SK-N-SH (cell line): ENCODE results near the gene PTCRA. TPM values are rescaled to one million over a fixed set of nuclear protein-coding genes. Genes with fewer than 3 reads are reported as not detected.

Experiments used
- CTCF ChIA-PET: fragments of 300-600, 350-600 bp; formaldehyde crosslinking; extraction: SDS; loops from one replicate; lab custom pipeline; 2021; lab: Yijun Ruan, JAX
- POLR2A ChIA-PET: fragments of 350-600 bp; sonication (Branson Sonifier 250); formaldehyde crosslinking; extraction: SDS; loops from one replicate; lab custom pipeline; 2020; ENCODE audit warnings: antibody characterized with exemption, inconsistent platforms; lab: Yijun Ruan, JAX
- DNase-seq: peaks from one replicate; pipeline ENCODE4 v3.0.0; 2012
- H2AFZ ChIP-seq: fragments of 200-600 bp; sonication (generic); 2 replicates; pipeline ENCODE4 v1.8.1; 2016; ENCODE audit warnings: antibody characterized with exemption, mild to moderate bottlenecking, low read depth
- H3F3A ChIP-seq: fragments of 200-600 bp; sonication (generic); replicated peaks from 2 replicates; pipeline ENCODE3; 2016; ENCODE audit warnings: antibody characterized with exemption, mild to moderate bottlenecking; ENCODE audit not compliant: insufficient read depth
- H3K27ac ChIP-seq, 2 experiments: fragments of 200-500 bp in 1 of 2; fragments of 200-600 bp in 1 of 2; sonication (Bioruptor generic) in 1 of 2; sonication (generic), shearing (Covaris generic) in 1 of 2; 2 replicates each; pipeline versions ENCODE4 v1.5.1 to v1.6.1; 2014 to 2016; ENCODE audit warnings: low read depth in 2 of 2, inconsistent platforms in 1 of 2, low read length in 1 of 2, mild to moderate bottlenecking in 1 of 2, mixed read lengths in 1 of 2
- H3K27me3 ChIP-seq: fragments of 200-600 bp; sonication (generic), shearing (Covaris generic); 2 replicates; pipeline ENCODE4 v1.6.1; 2016; ENCODE audit warnings: mixed run types; ENCODE audit not compliant: insufficient read depth
- H3K36me3 ChIP-seq, 2 experiments: fragments of 200-500 bp in 1 of 2; fragments of 200-600 bp in 1 of 2; sonication (Bioruptor generic) in 1 of 2; sonication (generic) in 1 of 2; replicated peaks in 1 of 2; 2 replicates each; pipeline versions ENCODE3 to v1.5.1; 2014 to 2016; ENCODE audit warnings: low read length in 1 of 2, mild to moderate bottlenecking in 1 of 2; ENCODE audit not compliant: insufficient read depth in 2 of 2, control insufficient read depth in 1 of 2
- H3K4me1 ChIP-seq, 2 experiments: fragments of 200-500 bp in 1 of 2; fragments of 200-600 bp in 1 of 2; sonication (Bioruptor generic) in 1 of 2; sonication (generic), shearing (Covaris generic) in 1 of 2; 2 replicates each; pipeline versions ENCODE4 v1.5.1 to v1.6.1; 2014 to 2016; ENCODE audit warnings: low read depth in 1 of 2, low read length in 1 of 2, mixed run types in 1 of 2; ENCODE audit not compliant: insufficient read depth in 2 of 2, control insufficient read depth in 1 of 2
- H3K4me2 ChIP-seq: fragments of 200-600 bp; sonication (generic), shearing (Covaris generic); 2 replicates; pipeline ENCODE4 v1.6.1; 2017; ENCODE audit warnings: mixed run types
- H3K4me3 ChIP-seq, 2 experiments: fragments of 200-500 bp in 1 of 2; fragments of 200-600 bp in 1 of 2; sonication (Bioruptor generic) in 1 of 2; sonication (generic), shearing (Covaris generic) in 1 of 2; 2 replicates each; pipeline versions ENCODE4 v1.5.1 to v1.8.1; 2014 to 2016; ENCODE audit warnings: low read depth in 2 of 2, inconsistent platforms in 1 of 2, low read length in 1 of 2, mild to moderate bottlenecking in 1 of 2, mixed read lengths in 1 of 2, moderate library complexity in 1 of 2
- H3K79me2 ChIP-seq: fragments of 200-600 bp; sonication (generic); 2 replicates; pipeline ENCODE4 v1.8.1; 2017; ENCODE audit warnings: mild to moderate bottlenecking; ENCODE audit not compliant: insufficient read depth
- H3K9ac ChIP-seq: fragments of 200-600 bp; sonication (generic); 2 replicates; pipeline ENCODE4 v1.6.1; 2017; ENCODE audit warnings: mixed run types
- H3K9me2 ChIP-seq: fragments of 200-600 bp; sonication (generic); 2 replicates; pipeline ENCODE4 v1.6.1; 2017; ENCODE audit warnings: mixed run types
- H3K9me3 ChIP-seq: fragments of 200-600 bp; sonication (generic); 2 replicates; pipeline ENCODE4 v1.6.1; 2017; ENCODE audit warnings: mixed run types, mild to moderate bottlenecking, moderate library complexity
- H4K20me1 ChIP-seq: fragments of 200-600 bp; sonication (generic); 2 replicates; pipeline ENCODE4 v1.6.1; 2017; ENCODE audit warnings: mild to moderate bottlenecking, mixed run types; ENCODE audit not compliant: insufficient read depth
- CTCF ChIP-seq: fragments of 200-600 bp; sonication (generic); IDR thresholded peaks from 2 replicates; pipeline ENCODE4 v1.6.1; 2017; ENCODE audit warnings: antibody characterized with exemption, mild to moderate bottlenecking, moderate library complexity
- ELF1 ChIP-seq: IDR thresholded peaks from 2 replicates; pipeline ENCODE4 v1.4.0; 2012
- EP300 ChIP-seq, 2 experiments: IDR thresholded peaks; 2 replicates each; pipeline versions ENCODE4 v1.4.0 to v1.6.1; 2012; ENCODE audit warnings: borderline replicate concordance in 1 of 2, low read depth in 1 of 2, low read length in 1 of 2
- EZH2phosphoT487 ChIP-seq: fragments of 200-600 bp; sonication (generic); IDR thresholded peaks from 2 replicates; pipeline ENCODE4 v1.6.1; 2017; ENCODE audit warnings: low read depth, mixed run types, mild to moderate bottlenecking, antibody characterized with exemption, moderate library complexity, borderline replicate concordance
- FOXJ3 ChIP-seq: sonication (generic); formaldehyde crosslinking; IDR thresholded peaks from 2 replicates; pipeline ENCODE4 v1.5.1; 2020; ENCODE audit warnings: mild to moderate bottlenecking, missing genetic modification reagents
- GABPA ChIP-seq: IDR thresholded peaks from 2 replicates; pipeline ENCODE4 v1.4.0; 2012; ENCODE audit warnings: low read depth, mild to moderate bottlenecking
- JUND ChIP-seq: IDR thresholded peaks from 2 replicates; pipeline ENCODE4 v1.4.0; 2012
- MAX ChIP-seq: IDR thresholded peaks from 2 replicates; pipeline ENCODE4 v1.4.0; 2012; ENCODE audit warnings: low read depth
- MEF2A ChIP-seq: IDR thresholded peaks from 2 replicates; pipeline ENCODE4 v1.4.0; 2012; ENCODE audit warnings: low read depth, borderline replicate concordance
- NFIC ChIP-seq: IDR thresholded peaks from 2 replicates; pipeline ENCODE4 v1.4.0; 2012; ENCODE audit warnings: borderline replicate concordance
- NRF1 ChIP-seq: IDR thresholded peaks from 2 replicates; pipeline ENCODE4 v1.6.1; 2012; ENCODE audit warnings: low read depth, mild to moderate bottlenecking, low read length
- RAD21 ChIP-seq: IDR thresholded peaks from 2 replicates; pipeline ENCODE4 v1.6.1; 2012; ENCODE audit warnings: mild to moderate bottlenecking, low read length
- RCOR1 ChIP-seq: fragments of 150-350 bp; IDR thresholded peaks from 2 replicates; pipeline ENCODE4 v1.6.1; 2017; ENCODE audit warnings: antibody characterized with exemption, low read length
- RFX5 ChIP-seq: IDR thresholded peaks from 2 replicates; pipeline ENCODE4 v1.6.1; 2012; ENCODE audit warnings: mild to moderate bottlenecking, improper control_type of control experiment, low read length
- RXRA ChIP-seq: IDR thresholded peaks from 2 replicates; pipeline ENCODE4 v1.4.0; 2012; ENCODE audit warnings: low read depth, mild to moderate bottlenecking, borderline replicate concordance
- SIN3A ChIP-seq: IDR thresholded peaks from 2 replicates; pipeline ENCODE4 v1.6.1; 2012; ENCODE audit warnings: low read depth, mild to moderate bottlenecking, low read length, moderate library complexity, borderline replicate concordance
- SMC3 ChIP-seq: IDR thresholded peaks from 2 replicates; pipeline ENCODE4 v1.6.1; 2012; ENCODE audit warnings: low read depth, low read length, improper control_type of control experiment
- TCF12 ChIP-seq: IDR thresholded peaks from 2 replicates; pipeline ENCODE4 v1.4.0; 2012
- TEAD4 ChIP-seq: IDR thresholded peaks from 2 replicates; pipeline ENCODE4 v1.4.0; 2012; ENCODE audit warnings: mild to moderate bottlenecking, borderline replicate concordance; ENCODE audit not compliant: insufficient read depth
- USF2 ChIP-seq: fragments of 150-350 bp; IDR thresholded peaks from 2 replicates; pipeline ENCODE4 v1.6.1; 2017; ENCODE audit warnings: antibody characterized with exemption, low read length, low read depth, borderline replicate concordance
- YY1 ChIP-seq: IDR thresholded peaks from 2 replicates; pipeline ENCODE4 v1.4.0; 2012; ENCODE audit warnings: low read depth, mild to moderate bottlenecking
- WGBS: methylation state at CpG from one replicate; pipeline ENCODE4 v1.1.6; 2017; ENCODE audit warnings: low lambda C conversion rate; 5-methylcytosine and 5-hydroxymethylcytosine counted together
- polyA plus RNA-seq, 3 experiments: library from polyadenylated mRNA; depleted of rRNA; stranded (reverse); fragments of >200 nt; gene quantifications; 2 replicates each; pipeline ENCODE4 v1.2.3, GENCODE V29; 2012
- TF ChIP-seq, protein P1 (sequence below): fragments of 150-350 bp; IDR thresholded peaks from 2 replicates; pipeline ENCODE4 v1.6.1; 2016; ENCODE audit warnings: mild to moderate bottlenecking, low read depth, low read length
- TF ChIP-seq, protein P2 (sequence below): IDR thresholded peaks from 2 replicates; pipeline ENCODE4 v1.6.1; 2012; ENCODE audit warnings: mild to moderate bottlenecking, low read depth, low read length, moderate library complexity
- TF ChIP-seq, protein P3 (sequence below): IDR thresholded peaks from 2 replicates; pipeline ENCODE4; 2012

PTCRA gene
- polyA plus RNA-seq, 1 of the 3 experiments (the other 2 are of a cell fraction), result not detected

GRCh38 chr6:42928986-42929820, 13.3 kb downstream of the PTCRA start, which contains the start of gene CNPY3:
CNPY3 (plus strand) TSS chr6:42929480; CDS start chr6:42929571, 91 bp downstream.
- H2AFZ ChIP-seq, result peak within 1 kb of the TSS; percentile 96
- no peaks in the 10 kb centered on the region for H3K9me3 ChIP-seq
- peak within 1 kb of the TSS; percentile 92 to 93 for H3K27ac ChIP-seq
- no peaks in the 10 kb centered on the region; the same call in 1 of the 2 replicates for H4K20me1 ChIP-seq
- H3K9me2 ChIP-seq, result no peaks in the 10 kb centered on the region
- H3F3A ChIP-seq, result peaks cover 35% of the 10 kb centered on the region
- H3K36me3 ChIP-seq, result peaks cover 5 to 16% of the 10 kb centered on the region in 2 experiments
- H3K79me2 ChIP-seq, result peaks cover 42% of the 10 kb centered on the region
- H3K27me3 ChIP-seq, result no peaks in the 10 kb centered on the region
- POLR2A ChIA-PET, result interaction anchor here (0.6 to 2.8 kb wide), 19 partner anchors 9 to 1306 kb away, joined by 3 to 16 read pairs (median 5); partner anchors contain the start of genes CUL7, KLHDC3, MEA1 and PEX6
- peak; percentile 92 for DNase-seq
- WGBS, result 1% methylated on average over 16 of the region's 63 CpGs
- CTCF ChIA-PET, result interaction anchor here (0.6 to 2.1 kb wide), 9 partner anchors 9 to 218 kb away, joined by 3 to 11 read pairs (median 4); partner anchors contain the start of gene PEX6
- peak within 1 kb of the TSS; percentile 86 for H3K4me2 ChIP-seq
- H3K4me3 ChIP-seq, result peak within 1 kb of the TSS; percentile 71 to 78
- H3K4me1 ChIP-seq, result peaks cover 0 to 15% of the 10 kb centered on the region in 2 experiments; a peak in 1 of 4 replicates
- peak within 1 kb of the TSS; percentile 78 for H3K9ac ChIP-seq
- TF ChIP-seq SIN3A (no peak; the same call in 1 of the 2 replicates), EZH2phosphoT487 (no peak), RXRA (no peak), SMC3 (no peak), ELF1 (peak; percentile 92), GABPA (peak; percentile 64), EP300 (IDR thresholded peaks at IDR 0.05; ENCODE audit: borderline replicate concordance in 1 of 2, low read depth in 1 of 2, low read length in 1 of 2) (no peak), RCOR1 (no peak), RFX5 (peak; percentile 86), RAD21 (no peak), FOXJ3 (CRISPR knock-in tag) (no peak), MEF2A (no peak), JUND (no peak), NFIC (0 out of 2 replicates have a peak, but pooled peaks have one; percentile 3), TCF12 (0 out of 2 replicates have a peak, but pooled peaks have one; percentile 31), USF2 (peak; percentile 40; the same call in 1 of the 2 replicates), CTCF (no peak), MAX (peak; percentile 99), NRF1 (peak; percentile 69), TEAD4 (no peak), YY1 (no peak)
- TF ChIP-seq, protein P1, sequence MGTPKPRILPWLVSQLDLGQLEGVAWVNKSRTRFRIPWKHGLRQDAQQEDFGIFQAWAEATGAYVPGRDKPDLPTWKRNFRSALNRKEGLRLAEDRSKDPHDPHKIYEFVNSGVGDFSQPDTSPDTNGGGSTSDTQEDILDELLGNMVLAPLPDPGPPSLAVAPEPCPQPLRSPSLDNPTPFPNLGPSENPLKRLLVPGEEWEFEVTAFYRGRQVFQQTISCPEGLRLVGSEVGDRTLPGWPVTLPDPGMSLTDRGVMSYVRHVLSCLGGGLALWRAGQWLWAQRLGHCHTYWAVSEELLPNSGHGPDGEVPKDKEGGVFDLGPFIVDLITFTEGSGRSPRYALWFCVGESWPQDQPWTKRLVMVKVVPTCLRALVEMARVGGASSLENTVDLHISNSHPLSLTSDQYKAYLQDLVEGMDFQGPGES, result peak; percentile 91
- TF ChIP-seq, protein P2, sequence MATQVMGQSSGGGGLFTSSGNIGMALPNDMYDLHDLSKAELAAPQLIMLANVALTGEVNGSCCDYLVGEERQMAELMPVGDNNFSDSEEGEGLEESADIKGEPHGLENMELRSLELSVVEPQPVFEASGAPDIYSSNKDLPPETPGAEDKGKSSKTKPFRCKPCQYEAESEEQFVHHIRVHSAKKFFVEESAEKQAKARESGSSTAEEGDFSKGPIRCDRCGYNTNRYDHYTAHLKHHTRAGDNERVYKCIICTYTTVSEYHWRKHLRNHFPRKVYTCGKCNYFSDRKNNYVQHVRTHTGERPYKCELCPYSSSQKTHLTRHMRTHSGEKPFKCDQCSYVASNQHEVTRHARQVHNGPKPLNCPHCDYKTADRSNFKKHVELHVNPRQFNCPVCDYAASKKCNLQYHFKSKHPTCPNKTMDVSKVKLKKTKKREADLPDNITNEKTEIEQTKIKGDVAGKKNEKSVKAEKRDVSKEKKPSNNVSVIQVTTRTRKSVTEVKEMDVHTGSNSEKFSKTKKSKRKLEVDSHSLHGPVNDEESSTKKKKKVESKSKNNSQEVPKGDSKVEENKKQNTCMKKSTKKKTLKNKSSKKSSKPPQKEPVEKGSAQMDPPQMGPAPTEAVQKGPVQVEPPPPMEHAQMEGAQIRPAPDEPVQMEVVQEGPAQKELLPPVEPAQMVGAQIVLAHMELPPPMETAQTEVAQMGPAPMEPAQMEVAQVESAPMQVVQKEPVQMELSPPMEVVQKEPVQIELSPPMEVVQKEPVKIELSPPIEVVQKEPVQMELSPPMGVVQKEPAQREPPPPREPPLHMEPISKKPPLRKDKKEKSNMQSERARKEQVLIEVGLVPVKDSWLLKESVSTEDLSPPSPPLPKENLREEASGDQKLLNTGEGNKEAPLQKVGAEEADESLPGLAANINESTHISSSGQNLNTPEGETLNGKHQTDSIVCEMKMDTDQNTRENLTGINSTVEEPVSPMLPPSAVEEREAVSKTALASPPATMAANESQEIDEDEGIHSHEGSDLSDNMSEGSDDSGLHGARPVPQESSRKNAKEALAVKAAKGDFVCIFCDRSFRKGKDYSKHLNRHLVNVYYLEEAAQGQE, result no peak
- TF ChIP-seq, protein P3, sequence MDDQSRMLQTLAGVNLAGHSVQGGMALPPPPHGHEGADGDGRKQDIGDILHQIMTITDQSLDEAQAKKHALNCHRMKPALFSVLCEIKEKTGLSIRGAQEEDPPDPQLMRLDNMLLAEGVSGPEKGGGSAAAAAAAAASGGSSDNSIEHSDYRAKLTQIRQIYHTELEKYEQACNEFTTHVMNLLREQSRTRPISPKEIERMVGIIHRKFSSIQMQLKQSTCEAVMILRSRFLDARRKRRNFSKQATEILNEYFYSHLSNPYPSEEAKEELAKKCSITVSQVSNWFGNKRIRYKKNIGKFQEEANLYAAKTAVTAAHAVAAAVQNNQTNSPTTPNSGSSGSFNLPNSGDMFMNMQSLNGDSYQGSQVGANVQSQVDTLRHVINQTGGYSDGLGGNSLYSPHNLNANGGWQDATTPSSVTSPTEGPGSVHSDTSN, result peak; percentile 15; the same call in 1 of the 2 replicates
